HEK293T (cell line): Measurements from ENCODE around the gene SCT.

Experiments
- CTCF ChIA-PET: fragments of 350-600 bp; formaldehyde crosslinking; extraction: SDS; loops from one replicate; lab custom pipeline; 2021; ENCODE audit warnings: antibody characterized with exemption, inconsistent platforms; lab: Yijun Ruan, JAX
- POLR2A ChIA-PET: fragments of 350-600 bp; formaldehyde crosslinking; extraction: SDS; loops from one replicate; lab custom pipeline; 2020; ENCODE audit warnings: antibody characterized with exemption, inconsistent platforms; lab: Yijun Ruan, JAX
- DNase-seq: peaks from one replicate; pipeline ENCODE4 v3.0.0; 2012; ENCODE audit warnings: mixed read lengths; ENCODE audit errors: extremely low spot score
- ARNT ChIP-seq: fragments of 450-650 bp; IDR thresholded peaks from 2 replicates; pipeline ENCODE4 v1.6.1; 2017; ENCODE audit warnings: mild to moderate bottlenecking
- BHLHE40 ChIP-seq: fragments of 450-650 bp; IDR thresholded peaks from 2 replicates; pipeline ENCODE4 v1.6.1; 2016; ENCODE audit warnings: mild to moderate bottlenecking, moderate library complexity, borderline replicate concordance
- CTBP1 ChIP-seq: fragments of 450-650 bp; IDR thresholded peaks from 2 replicates; pipeline ENCODE4 v1.6.1; 2016; ENCODE audit warnings: borderline replicate concordance
- ELF4 ChIP-seq: fragments of 450-650 bp; IDR thresholded peaks from 2 replicates; pipeline ENCODE4 v1.6.1; 2017; ENCODE audit warnings: antibody characterized with exemption
- FOXA1 ChIP-seq: fragments of 450-650 bp; IDR thresholded peaks from 2 replicates; pipeline ENCODE4 v1.6.1; 2016; ENCODE audit warnings: mild to moderate bottlenecking
- FOXK2 ChIP-seq: fragments of 450-650 bp; IDR thresholded peaks from 2 replicates; pipeline ENCODE4 v1.6.1; 2016; ENCODE audit warnings: mild to moderate bottlenecking
- FOXM1 ChIP-seq: fragments of 450-650 bp; IDR thresholded peaks from 2 replicates; pipeline ENCODE4 v1.6.1; 2017; ENCODE audit warnings: mild to moderate bottlenecking, borderline replicate concordance
- HDGF ChIP-seq: fragments of 450-650 bp; IDR thresholded peaks from 2 replicates; pipeline ENCODE4 v1.6.1; 2017; ENCODE audit warnings: antibody characterized with exemption, borderline replicate concordance
- L3MBTL2 ChIP-seq: fragments of 450-650 bp; conservative IDR thresholded peaks from 2 replicates; pipeline ENCODE4 v1.6.1; 2016; ENCODE audit warnings: mild to moderate bottlenecking
- LEF1 ChIP-seq: fragments of 450-650 bp; IDR thresholded peaks from 2 replicates; pipeline ENCODE4 v1.6.1; 2017; ENCODE audit warnings: mild to moderate bottlenecking, borderline replicate concordance
- NFRKB ChIP-seq: fragments of 450-650 bp; IDR thresholded peaks from 2 replicates; pipeline ENCODE4 v1.6.1; 2016; ENCODE audit warnings: mild to moderate bottlenecking, moderate library complexity
- PKNOX1 ChIP-seq: fragments of 450-650 bp; IDR thresholded peaks from 2 replicates; pipeline ENCODE4 v1.6.1; 2016
- SP1 ChIP-seq: fragments of 450-650 bp; IDR thresholded peaks from 2 replicates; pipeline ENCODE4 v1.6.1; 2017
- SUZ12 ChIP-seq: fragments of 450-650 bp; IDR thresholded peaks from 2 replicates; pipeline ENCODE4 v1.6.1; 2016; ENCODE audit warnings: mild to moderate bottlenecking
- TARDBP ChIP-seq: fragments of 450-650 bp; IDR thresholded peaks from 2 replicates; pipeline ENCODE4 v1.6.1; 2016
- ZNF384 ChIP-seq: fragments of 450-650 bp; IDR thresholded peaks from 2 replicates; pipeline ENCODE4 v1.6.1; 2016

The SCT gene

DNA sequence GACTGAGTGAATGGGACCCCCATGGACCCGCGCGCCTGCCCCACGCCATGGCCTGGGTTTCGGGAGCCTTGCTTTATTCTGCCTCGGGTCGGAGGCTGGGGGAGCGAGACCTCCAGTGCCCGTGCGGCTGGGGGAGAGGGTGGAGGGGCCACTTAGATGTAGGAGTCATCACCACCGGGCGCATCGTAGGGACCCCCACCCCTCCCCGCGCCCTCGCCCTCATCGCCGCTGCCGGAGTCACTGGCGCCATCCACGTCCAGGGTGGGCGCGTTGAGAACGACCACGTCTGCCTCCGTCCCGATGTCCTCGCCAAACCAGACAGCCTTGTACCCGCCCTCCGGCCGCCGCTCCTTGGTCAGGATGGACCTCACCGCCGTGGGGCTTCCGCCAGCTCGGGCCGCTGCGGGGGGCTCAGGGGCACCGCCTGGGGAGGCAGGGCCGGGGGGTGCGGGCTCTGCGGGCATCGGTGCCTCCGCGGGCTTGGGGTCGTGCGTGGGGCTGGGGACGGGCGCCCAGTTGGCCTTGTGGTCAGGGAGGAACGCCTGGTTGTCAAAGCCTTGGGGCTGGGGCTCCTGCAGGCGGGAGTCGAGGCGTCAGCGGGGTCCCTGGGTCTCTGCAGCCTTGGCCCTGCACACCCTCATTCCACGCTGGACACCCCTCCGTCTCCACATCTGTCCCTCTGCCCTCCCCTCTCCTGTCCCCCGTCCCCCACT, 9.6 kb downstream of the SCT start:
- TF ChIP-seq LEF1: no peak
- TF ChIP-seq PKNOX1: no peak
- TF ChIP-seq ELF4: no peak
- TF ChIP-seq SUZ12: no peak
- no peak for TF ChIP-seq L3MBTL2
- no peak for DNase-seq
- ChIA-PET POLR2A (no interaction called here), CTCF (no interaction called here)

GRCh38 chr11:616320-617198, 10.4 kb downstream of the SCT start:
- ChIA-PET CTCF (no interaction called here), POLR2A (no interaction called here)
- TF ChIP-seq FOXM1 (no peak), FOXK2 (no peak), CTBP1 (no peak), HDGF (no peak), PKNOX1 (no peak), L3MBTL2 (no peak), LEF1 (no peak)
- DNase-seq: no peak

GRCh38 chr11:615504-616319, 11.3 kb downstream of the SCT start, which contains the start of gene IRF7:
Gene IRF7, minus strand, starts transcription at chr11:615950. Its CDS starts 586 bp downstream, at chr11:615364.
- TF ChIP-seq FOXK2: no peak
- TF ChIP-seq FOXA1: no peak
- no peak for TF ChIP-seq FOXM1
- TF ChIP-seq HDGF: no peak
- no peak for TF ChIP-seq L3MBTL2
- no peak for TF ChIP-seq TARDBP
- no peak for TF ChIP-seq SP1
- no peak for TF ChIP-seq ARNT
- TF ChIP-seq PKNOX1: no peak
- TF ChIP-seq ZNF384: no peak
- TF ChIP-seq ELF4: no peak
- no peak for TF ChIP-seq SUZ12
- no peak for TF ChIP-seq BHLHE40
- no peak for TF ChIP-seq CTBP1
- TF ChIP-seq LEF1: no peak
- no peak for TF ChIP-seq NFRKB
- DNase-seq: peak; percentile 46
- ChIA-PET CTCF (no interaction called here), POLR2A (interaction anchor here (0.9 to 1.0 kb wide), 2 partner anchors 11 to 40 kb away, joined by 3 read pairs; no protein-coding TSS in a partner anchor)

DNA sequence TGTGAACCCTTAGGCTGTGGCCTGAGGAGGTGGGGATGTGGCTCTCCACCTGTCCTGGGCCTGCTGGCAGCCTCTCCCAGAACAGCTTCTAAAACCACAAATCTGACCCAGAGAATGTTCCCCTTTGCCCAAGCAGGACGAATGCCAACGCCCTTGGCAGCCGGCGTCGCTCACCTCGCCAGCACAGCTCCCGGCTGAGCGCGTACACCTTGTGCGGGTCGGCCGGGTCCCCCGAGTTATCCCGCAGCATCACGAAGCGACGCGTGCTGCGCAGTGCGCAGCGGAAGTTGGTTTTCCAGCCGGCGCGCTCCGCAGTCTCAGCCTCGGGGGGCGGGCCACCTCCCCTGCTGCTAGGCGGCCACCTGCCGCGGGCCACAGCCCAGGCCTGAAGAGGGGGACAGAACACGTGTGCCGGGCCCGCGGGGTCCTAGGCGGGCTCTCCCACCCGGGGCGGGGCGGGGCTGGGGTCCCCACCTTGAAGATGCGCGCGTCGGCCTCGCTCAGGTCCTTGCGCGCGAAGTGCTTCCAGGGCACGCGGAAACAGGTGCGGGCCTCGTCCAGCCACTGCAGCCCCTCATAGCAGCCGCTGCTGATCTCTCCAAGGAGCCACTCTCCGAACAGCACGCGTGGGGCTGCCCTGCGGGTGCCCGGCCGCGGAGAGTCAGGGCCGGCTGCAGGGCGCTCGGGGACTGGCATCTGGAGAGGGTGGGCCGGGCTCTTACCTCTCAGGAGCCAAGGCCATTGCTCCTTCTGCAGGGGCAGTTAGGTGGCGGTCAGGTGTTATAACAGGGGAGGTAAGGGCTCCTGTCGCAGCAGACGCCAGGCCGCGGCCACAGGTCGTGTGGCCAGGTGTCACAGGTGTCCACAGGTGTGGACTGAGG, 12.1 kb downstream of the SCT start:
- TF ChIP-seq SUZ12 (no peak), L3MBTL2 (no peak)
- CTCF ChIA-PET: no interaction called here
- DNase-seq: no peak
- POLR2A ChIA-PET: interaction anchor here (0.7 to 1.0 kb wide), 3 partner anchors 11 to 39 kb away, joined by 3 to 4 read pairs (median 3); no protein-coding TSS in a partner anchor

GRCh38 chr11:614021-614622, 12.9 kb downstream of the SCT start:
- no peak for DNase-seq
- ChIA-PET CTCF (no interaction called here), POLR2A (interaction anchor here (0.7 to 1.0 kb wide), 2 partner anchors 38 to 79 kb away, joined by 3 to 4 read pairs; partner anchors contain the start of gene HRAS)
- TF ChIP-seq SUZ12 (no peak), LEF1 (no peak), FOXA1 (no peak), TARDBP (no peak), SP1 (no peak), ELF4 (no peak), NFRKB (no peak), L3MBTL2 (no peak), PKNOX1 (no peak), FOXK2 (no peak), CTBP1 (no peak), BHLHE40 (no peak), FOXM1 (no peak), HDGF (no peak), ARNT (no peak), ZNF384 (no peak)
